NCI-H187 (cell line): Measurements from ENCODE around the gene TEX55.
"Not testable (repeated sequence)": the region's sequence is repeated elsewhere in the genome, so short reads cannot be mapped to it uniquely, and the experiment has no call there.

ENCODE experiments used
- DNase-seq, 2 experiments: peaks; one replicate each; lab custom pipeline; 2025; lab: John Stamatoyannopoulos, UW

Gene TEX55

GRCh38 chr3:119160815-119161214, 14.8 kb downstream of the TEX55 start:
- DNase-seq = no peak

- no peak for DNase-seq
These were observed 15.3 kb downstream of the TEX55 start for GRCh38 chr3:119161240-119161639.

DNA sequence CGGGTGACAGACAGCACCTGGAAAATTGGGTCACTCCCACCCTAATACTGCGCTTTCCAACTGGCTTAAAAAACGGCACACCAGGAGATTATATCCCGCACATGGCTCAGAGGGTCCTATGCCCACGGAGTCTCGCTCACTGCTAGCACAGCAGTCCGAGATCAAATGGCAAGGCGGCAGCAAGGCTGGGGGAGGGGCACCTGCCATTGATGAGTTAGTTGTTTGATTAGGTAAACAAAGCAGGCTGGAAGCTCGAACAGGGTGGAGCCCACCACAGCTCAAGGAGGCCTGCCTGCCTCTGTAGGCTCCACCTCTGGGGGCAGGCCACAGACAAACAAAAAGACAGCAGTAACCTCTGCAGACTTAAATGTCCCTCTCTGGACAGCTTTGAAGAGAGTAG, 18.8 kb downstream of the TEX55 start:
- DNase-seq = not testable (repeated sequence)

DNA sequence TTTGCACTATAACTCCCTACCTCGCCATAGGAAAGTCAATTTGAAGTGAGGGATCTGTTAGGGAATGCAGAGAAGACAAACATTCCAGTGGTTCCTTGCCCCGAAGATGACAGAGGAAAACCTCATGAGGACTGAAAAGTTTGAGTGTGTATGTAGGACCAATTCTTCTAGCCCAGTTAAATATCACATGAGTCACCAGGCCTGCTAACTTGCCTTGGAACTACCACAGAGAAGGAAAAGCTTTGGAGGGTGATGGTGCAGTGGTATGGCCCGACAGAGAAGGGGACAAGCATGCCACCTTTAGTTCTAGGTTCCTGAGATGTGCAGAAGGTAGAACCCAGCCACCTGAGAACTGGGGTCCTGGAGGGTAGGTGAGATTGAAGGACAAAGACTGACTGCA, 24.9 kb downstream of the TEX55 start:
- no peak for DNase-seq

GRCh38 chr3:119173325-119173724, 27.4 kb downstream of the TEX55 start, which contains the start of gene UPK1B:
Gene UPK1B (plus strand): TSS chr3:119173598. CDS start chr3:119186742, 13,144 bp downstream.
- no peak for DNase-seq

DNA sequence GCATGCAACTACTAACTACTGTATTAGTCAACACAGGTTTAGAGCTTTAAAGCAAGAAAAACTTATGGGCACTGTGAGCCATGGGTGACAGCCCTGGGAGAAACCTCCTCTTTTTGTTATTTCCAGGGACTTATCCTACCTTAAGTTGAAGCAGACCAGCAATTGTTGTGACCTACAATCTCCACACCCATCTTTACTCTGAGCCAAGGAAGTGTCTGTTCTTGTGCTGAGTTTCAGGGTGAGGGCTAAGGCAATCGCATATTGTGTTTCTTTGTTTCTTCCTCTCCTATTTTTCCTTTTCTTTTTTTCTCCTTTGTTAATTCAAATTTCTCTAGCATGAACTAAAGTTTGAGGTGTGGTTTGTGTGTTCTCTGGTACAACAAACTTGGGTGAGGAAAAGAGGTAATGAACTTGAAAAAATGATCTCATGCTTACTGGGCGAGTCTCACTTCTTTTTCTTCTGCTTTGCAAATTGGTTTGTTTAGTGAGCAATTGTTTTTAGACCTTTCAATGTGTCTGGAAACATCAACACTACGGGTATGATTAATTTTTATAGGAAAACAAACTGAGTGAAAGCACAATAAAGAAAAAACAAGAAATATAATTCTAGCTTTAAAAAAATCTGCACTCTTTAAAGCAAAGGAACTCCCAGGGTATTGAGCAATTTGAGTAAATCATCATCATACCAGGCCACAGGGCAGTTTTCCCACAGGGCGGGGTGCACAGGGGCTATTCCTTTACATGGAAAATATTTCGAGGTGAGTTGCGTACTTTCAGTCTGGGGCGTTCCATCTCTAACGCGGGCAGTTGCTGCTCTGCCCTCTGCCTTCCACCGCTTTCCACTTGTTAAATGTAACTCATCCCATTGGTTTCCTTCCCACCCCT, 30.1 kb downstream of the TEX55 start:
- no peak for DNase-seq

DNA sequence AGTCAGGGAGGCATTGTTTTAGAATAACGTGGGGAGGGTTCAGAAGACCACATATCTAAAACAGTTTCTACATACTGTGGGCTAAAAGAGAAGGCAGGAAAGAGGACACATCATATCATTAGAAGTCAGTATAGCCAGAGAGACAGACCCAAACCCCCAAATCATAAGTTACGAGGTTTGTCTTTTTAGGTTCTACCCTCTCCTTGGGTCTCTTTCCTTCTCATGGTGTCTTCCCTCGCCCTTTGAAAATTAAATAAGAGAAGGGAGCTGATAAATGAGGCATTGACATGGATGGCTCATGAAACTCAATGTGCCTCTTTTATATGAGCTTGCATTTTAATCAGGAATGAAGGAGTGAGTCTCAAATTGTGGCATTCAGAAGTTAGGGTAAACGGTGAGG, 30.8 kb downstream of the TEX55 start:
- no peak for DNase-seq

DNA sequence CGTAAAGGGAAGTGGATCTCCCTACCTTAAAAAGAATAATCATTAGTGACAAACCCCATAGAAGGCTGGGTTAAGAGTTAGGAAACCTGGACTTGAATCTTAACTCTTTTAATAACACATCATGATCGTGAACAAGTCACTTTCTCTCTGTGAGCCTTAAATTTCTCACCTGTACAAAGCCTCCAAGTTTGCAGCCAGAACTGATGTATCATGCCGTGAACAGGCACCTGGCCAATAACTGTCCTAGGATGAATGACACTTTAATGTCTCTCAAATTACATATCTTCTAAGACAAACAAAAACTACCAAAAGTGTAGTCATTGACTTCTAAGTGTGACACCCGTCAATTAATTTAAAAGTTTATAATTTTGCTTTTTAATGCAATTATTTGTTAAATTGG, 31.4 kb downstream of the TEX55 start:
- DNase-seq = no peak

GRCh38 chr3:119181765-119182164, 35.8 kb downstream of the TEX55 start:
- no peak for DNase-seq

DNA sequence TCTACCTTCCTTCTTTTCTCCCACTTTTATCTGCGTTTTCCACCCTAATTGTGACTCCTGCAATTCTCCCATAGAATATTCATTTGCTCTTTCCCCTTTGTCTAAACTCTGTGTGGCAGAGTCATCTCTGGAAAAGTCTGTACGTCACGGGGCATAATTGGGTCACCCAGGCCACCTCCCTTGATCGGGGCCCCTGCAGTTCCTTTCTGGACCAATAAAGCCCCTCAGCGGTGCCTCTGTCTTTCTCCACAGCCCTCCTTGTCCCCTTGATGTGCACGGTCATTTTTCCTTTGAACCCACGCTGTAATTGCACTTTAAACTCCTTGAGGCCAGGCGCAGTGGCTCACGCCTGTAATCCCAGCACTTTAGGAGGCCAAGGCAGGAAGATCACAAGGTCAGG, 38.1 kb downstream of the TEX55 start:
- no peak for DNase-seq

- DNase-seq = no peak
These were observed 39.0 kb downstream of the TEX55 start for GRCh38 chr3:119184796-119185570.

DNA sequence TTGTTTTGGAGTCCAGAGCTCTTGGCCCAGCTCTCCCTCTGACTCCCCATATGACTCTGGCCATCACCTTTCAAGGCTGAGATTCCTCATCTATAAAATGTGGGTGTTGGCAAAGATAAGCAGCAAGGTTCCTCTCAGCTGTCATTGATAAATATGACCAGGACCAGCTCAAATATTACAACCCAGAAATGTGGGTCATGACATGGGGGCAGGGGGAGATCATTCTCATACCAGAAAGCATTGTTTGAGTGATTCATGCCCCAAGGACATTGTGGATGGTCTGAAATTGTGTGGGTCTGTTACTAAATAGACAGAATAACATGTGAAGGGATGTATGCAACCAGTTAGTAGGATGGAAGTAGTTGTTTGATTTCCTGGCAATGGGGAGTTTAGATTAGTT, 41.3 kb downstream of the TEX55 start:
- DNase-seq = no peak

DNA sequence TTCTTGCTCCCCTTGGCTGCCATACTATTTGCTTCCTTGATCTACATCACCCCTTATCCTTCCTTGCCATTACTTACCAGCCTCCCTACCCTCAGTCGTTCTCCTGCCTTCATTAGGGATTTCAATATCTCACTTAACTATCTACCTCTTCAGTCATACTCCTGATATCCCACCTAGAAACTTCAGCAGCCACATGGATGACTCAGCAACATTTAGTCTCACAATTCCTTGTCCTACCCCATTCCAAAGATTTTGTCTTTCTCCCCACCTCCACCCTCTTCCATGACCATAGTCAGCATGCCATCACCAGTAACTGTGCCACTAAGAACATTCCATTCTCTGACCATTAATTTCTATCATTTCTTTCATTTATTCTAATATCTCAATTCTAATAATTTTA, 45.8 kb downstream of the TEX55 start:
- DNase-seq = no peak

DNA sequence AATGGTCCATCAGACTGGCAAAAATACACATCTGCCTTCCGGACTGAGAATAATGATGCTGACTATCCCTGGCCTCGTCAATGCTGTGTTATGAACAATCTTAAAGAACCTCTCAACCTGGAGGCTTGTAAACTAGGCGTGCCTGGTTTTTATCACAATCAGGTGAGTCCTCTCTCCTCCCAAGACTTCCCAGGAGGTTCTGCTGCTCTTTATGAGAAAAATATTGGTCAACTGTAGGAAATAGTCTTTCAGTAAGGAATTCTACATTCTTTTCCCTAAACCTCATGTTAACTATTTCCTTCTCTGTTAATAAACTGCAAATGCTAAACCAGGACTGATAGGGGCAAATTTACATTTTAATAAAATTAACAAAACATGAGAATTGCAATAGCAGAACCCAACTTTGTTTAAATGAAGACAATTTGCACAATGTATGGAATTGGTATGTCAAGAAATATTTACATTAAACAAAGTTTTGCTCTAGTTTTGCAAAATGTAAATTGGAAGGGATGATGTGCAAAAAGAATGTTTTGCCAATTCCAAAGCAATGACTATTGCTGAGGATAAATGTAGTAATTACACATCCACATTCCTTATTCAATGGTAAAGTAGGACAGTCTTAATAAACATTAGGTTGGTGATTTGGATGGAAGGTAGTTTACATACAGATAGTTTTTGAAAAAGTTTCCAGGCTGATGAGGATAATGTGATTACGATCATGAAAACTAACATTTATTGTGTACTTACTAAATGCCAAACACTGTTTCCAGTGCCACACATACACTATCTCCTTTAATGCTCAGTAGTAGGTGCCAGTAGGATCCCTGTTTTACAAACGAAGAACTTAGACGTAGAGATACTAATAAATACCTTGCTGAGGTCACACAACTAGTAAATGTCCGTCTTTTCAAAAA, 48.5 kb downstream of the TEX55 start:
- no peak for DNase-seq

- no peak for DNase-seq
These were observed 49.1 kb downstream of the TEX55 start for GRCh38 chr3:119195151-119195476.

DNA sequence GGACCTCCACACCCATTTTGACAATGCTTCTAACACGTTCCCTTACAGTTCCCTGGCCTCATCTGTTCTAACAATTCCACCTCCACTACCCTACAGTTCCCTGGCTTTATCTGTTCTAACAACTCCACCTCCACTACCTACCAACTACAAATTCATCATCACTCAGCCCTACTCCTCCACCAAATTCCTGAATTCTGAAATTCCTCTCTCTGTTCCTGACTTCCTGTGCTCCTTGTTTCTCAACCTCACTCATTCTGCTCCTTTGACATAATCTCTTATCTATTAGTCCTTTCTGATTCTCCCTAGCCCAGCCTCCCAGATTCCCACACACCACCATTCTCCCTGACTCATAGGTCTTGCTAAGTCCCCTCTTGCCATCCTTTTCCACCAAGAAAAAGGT, 49.9 kb downstream of the TEX55 start:
- no peak for DNase-seq
